GM21360 (cell line): ENCODE measurements around the gene TARP.

Experiments used
- ATAC-seq: cut with Tn5 transposase; IDR thresholded peaks from one replicate; pipeline ENCODE4 v1.9.1; 2021; ENCODE audit warnings: mild to moderate bottlenecking, moderate library complexity; ENCODE audit not compliant: unreplicated experiment

The TARP gene

DNA sequence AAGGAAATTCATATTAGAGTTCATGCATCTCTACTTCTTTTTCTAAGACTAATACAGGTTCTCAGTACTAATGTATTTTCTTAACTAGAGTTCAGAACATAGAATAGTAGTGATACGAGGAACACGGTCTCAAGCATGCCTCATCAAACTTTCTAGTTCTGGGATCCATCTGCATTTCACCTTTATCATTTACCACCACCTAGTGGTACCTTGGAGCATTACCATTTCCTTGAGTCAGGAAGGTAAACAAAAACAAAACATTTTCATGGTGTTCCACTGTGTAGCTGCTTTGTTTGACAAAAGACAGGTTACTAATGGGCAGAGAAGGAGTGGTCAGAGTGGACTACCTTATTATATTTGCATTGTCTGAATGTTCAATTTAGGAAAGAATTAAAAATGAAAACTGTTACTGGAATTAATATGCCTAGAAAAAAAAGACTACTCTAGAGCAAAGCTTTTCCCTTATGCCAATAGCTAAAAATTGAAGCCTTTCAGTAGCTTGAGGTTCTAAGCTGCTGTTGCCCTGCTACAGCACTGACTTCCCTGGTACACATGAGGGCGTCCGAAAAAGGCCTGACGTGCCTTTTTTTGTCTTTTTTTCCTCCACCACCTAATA, 50.8 kb downstream of the TARP start:
- peak; percentile 64 for ATAC-seq

DNA sequence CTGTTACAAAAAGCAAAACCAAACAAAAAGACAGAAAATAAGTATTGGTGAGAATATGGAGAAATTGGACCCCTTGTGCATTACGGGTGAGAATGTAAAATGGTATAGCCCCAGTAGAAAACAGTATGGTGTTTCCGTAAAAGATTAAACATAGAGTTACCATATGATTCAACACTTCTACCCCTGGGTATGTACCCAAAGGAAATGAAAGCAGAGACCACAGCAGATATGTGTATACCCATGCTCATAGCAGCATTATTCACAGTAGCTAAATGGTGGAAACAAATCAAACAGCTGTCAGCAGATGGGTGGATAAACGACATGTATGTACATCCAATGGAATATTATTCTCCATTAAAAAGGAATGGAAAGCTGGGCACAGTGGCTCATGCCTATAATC, 53.0 kb downstream of the TARP start:
- no peak for ATAC-seq

- ATAC-seq, result no peak
Observed at GRCh38 chr7:38217672-38218071, 55.8 kb downstream of the TARP start.

DNA sequence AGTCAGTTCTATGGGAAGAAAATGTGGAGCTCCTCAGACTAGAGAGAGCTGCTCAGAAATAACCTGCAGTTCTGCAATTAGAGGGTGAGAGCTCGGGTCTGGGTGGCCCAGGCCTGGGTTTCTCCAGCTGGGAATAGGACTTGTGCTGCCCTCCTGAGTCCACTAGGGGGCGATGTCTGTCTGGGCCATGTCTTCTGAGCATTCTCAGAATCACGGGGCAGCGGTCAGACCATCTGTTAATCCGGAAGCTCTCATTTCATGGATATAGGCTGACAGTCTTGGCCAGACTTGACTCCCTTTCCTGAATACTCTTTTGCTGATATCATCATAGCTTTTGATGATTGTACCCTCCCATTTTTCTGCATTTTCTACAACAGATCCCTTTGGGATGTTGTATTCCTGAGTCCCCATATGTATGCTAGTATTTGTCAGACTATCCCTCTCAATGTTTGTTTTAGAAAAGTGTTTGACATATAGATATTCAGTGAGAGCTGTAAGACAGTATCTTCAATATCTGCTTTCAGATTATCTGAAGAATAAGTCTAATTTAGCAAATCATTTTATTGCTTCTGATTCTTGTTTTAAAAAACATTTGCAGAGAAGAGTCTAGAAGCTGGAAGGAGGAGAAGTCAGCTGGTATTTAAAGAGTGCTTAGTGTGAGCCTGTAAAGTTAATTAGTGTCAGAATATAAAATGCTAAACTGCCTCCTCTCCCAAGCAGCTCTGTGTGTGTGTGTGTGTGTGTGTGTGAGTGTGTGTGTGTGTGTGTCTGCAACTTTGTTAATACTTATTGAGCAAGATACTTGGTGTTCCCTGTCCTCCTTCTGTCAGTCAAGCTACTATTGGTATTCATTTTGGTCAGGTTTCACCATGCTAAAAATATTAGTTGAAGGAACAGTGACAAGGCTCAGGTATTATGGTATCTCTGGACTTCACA, 57.4 kb downstream of the TARP start:
- peak; percentile 85 for ATAC-seq

GRCh38 chr7:38215115-38215514, 58.3 kb downstream of the TARP start:
- ATAC-seq, result no peak

GRCh38 chr7:38211940-38212339, 61.5 kb downstream of the TARP start:
- no peak for ATAC-seq

DNA sequence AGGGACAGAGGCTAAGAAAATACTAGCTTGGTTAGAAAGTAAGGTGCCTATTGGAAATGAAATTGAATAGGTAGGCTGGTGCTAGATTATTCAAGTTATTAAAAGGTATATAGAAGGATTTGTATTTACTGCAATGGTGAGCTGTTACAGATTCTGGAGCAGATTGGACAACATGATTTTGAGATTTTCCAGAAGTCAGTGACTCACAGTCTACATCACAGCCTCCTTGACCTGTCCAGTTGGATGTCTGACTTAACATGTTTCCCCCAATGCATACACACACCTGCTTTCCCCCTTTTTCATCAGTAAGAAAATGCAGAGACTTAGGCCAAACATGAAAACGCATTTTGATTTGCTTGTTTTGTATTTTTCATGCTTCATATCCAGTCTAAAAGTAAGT, 62.0 kb downstream of the TARP start:
- no peak for ATAC-seq
